Activated T-helper 17 cell treated with anti-CD3 and anti-CD28 coated beads, Interleukin-2, amount 50 U/mL, for 72 hours (primary cell): ENCODE measurements around the gene ITGAV. TPM values are rescaled to one million over a fixed set of nuclear protein-coding genes. Genes with fewer than 3 reads are reported as not detected.
"Not testable (repeated sequence)": the region's sequence is repeated elsewhere in the genome, so short reads cannot be mapped to it uniquely, and the experiment has no call there.

Source experiments
- ATAC-seq: fragments of 150-1000 bp; cut with Tn5 transposase; replicated peaks from 2 replicates; pipeline ENCODE4 v1.10.0; 2021; ENCODE audit warnings: mild to moderate bottlenecking, moderate library complexity
- H3K27ac Mint-ChIP-seq: one replicate; pipeline ENCODE4 v1.8.0; 2022; ENCODE audit warnings: mixed read lengths
- H3K27me3 Mint-ChIP-seq: one replicate; pipeline ENCODE4 v1.8.0; 2022; ENCODE audit warnings: mixed read lengths
- H3K36me3 Mint-ChIP-seq: one replicate; pipeline ENCODE4 v1.8.0; 2022; ENCODE audit warnings: low read depth, mild to moderate bottlenecking, mixed read lengths
- H3K4me1 Mint-ChIP-seq: one replicate; pipeline ENCODE4 v1.8.0; 2022; ENCODE audit warnings: mixed read lengths
- H3K4me3 Mint-ChIP-seq: one replicate; pipeline ENCODE4 v1.8.0; 2022; ENCODE audit warnings: mild to moderate bottlenecking, mixed read lengths
- H3K9me3 Mint-ChIP-seq: one replicate; pipeline ENCODE4 v1.8.0; 2022; ENCODE audit warnings: mixed read lengths
- total RNA-seq, 2 donors: library from RNA; stranded (reverse); gene quantifications; one replicate each; pipeline ENCODE4 v1.2.3, GENCODE V29; 2022

ITGAV gene
- total RNA-seq, 2 donors from 2014 or later = 10.0 to 12.1 TPM

DNA sequence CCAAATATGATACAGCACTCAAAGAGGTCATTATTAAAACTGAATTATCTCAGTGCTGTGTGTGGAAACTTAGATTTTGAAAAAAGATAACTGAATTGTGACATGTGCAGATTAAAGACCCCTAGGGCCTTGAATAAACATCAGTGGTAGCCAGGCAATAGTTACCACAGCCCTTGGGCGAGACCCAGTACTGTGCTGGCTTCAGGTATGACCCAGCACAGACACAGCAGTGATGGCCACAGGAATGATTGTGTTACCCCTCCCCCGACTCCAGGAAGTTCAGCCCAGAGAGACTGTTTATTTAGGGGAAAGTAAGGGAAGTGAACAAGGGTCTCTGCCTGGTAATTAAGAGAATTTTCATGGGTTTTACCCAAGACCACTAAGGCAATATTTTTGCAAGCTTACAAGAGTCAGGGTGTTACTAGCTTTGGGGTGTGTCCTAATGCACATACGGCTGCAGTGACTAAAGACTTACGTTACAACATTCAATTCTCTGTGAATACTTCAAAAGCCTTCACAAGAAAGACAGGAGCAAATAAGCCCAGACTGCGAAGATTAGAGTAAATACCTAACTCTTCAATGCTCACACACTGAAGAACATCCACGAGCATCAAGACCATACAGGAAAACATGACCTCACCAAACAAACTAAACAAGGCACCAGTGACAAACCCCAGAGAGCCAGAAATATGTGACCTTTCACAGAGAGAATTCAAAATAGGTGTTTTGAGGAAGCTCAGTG is 28.2 kb upstream of the ITGAV start:
- Mint-ChIP-seq H3K9me3 (peaks cover 5% of the 10 kb centered on the region), H3K27ac (no peak overlapping the region), H3K4me3 (no peak overlapping the region), H3K4me1 (no peaks in the 10 kb centered on the region), H3K27me3 (peaks cover 18% of the 10 kb centered on the region), H3K36me3 (no peaks in the 10 kb centered on the region)
- no peak for ATAC-seq

DNA sequence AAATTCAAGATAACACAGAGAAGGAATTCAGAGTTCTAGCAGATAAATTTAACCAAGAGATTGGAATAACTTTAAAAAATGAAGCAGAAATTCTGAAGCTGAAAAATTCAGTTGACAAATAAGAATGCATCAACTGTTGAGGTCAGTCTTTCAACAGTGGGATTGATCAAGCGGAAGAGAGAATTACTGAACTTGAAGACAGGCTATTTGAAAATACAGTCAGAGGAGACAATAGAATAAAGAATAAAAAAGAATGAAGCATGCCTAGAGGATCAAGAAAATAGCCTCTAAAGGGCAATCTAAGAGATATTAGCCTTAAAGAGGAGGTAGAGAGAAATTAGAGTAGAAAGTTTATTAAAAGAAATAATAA is 27.7 kb upstream of the ITGAV start:
- ATAC-seq = no peak
- no peak overlapping the region for H3K4me3 Mint-ChIP-seq
- no peak overlapping the region for H3K27ac Mint-ChIP-seq
- peaks cover 18% of the 10 kb centered on the region for H3K27me3 Mint-ChIP-seq
- no peaks in the 10 kb centered on the region for H3K36me3 Mint-ChIP-seq
- H3K9me3 Mint-ChIP-seq = peaks cover 5% of the 10 kb centered on the region
- H3K4me1 Mint-ChIP-seq = no peaks in the 10 kb centered on the region

DNA sequence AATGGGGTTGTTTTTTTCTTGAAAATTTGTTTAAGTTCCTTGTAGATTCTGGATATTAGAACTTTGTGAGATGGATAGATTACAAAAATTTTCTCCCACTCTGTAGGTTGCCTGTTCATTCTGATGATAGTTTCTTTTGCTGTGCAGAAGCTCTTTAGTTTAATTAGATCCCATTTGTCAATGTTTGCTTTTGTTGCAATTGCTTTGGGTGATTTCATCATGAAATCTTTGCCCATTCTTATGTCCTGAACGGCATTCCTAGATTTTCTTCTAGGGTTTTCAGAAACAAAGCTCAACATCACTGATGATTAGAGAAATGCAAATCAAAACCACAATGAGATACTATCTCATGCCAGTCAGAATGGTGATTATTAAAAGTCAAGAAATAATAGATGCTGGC is 21.3 kb upstream of the ITGAV start:
- ATAC-seq, H3K27me3 Mint-ChIP-seq, H3K4me3 Mint-ChIP-seq, H3K4me1 Mint-ChIP-seq, H3K36me3 Mint-ChIP-seq, H3K9me3 Mint-ChIP-seq, H3K27ac Mint-ChIP-seq: not testable (repeated sequence)

DNA sequence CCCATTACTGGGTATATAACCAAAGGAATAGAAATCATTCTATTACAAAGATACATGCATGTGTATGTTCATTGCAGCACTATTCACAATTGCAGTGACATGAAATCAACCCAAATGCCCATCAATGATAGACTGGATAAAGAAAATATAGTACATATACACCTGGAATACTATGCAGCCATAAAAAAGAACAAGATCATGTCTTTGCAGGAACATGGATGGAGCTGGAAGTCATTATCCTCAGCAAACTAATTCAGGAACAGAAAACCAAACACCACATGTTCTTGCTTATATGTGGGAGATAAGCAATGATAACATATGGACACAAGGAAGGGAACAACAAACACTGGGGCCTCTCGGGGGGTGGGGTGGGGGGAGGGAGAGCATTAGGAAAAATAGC is 20.7 kb upstream of the ITGAV start:
- not testable (repeated sequence) for H3K4me3 Mint-ChIP-seq, H3K36me3 Mint-ChIP-seq, ATAC-seq, H3K27me3 Mint-ChIP-seq, H3K4me1 Mint-ChIP-seq, H3K27ac Mint-ChIP-seq, H3K9me3 Mint-ChIP-seq

DNA sequence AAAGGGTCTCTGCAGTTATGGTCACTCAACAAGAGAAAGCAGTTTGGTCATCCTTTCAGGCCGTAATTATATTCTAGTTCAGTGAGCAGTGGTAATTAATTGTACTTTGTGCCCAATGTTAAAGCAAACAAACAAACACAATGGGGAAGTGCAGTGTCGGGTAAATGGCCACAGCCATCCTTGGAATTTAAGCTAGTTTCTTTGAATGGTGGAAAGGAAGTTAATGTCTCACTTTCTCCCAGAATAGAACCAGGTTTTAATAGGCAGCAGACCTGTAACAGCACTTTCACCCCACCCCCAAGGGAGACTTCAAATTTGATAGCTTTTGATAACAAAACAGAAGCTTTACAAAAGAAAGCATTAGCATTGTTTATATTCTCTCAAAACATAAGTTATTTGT is 20.0 kb upstream of the ITGAV start:
- Mint-ChIP-seq H3K36me3 (no peaks in the 10 kb centered on the region), H3K4me3 (no peak overlapping the region), H3K4me1 (peaks cover 4% of the 10 kb centered on the region), H3K9me3 (peaks cover 4% of the 10 kb centered on the region), H3K27ac (no peak overlapping the region), H3K27me3 (peaks cover 3% of the 10 kb centered on the region)
- ATAC-seq = no peak

DNA sequence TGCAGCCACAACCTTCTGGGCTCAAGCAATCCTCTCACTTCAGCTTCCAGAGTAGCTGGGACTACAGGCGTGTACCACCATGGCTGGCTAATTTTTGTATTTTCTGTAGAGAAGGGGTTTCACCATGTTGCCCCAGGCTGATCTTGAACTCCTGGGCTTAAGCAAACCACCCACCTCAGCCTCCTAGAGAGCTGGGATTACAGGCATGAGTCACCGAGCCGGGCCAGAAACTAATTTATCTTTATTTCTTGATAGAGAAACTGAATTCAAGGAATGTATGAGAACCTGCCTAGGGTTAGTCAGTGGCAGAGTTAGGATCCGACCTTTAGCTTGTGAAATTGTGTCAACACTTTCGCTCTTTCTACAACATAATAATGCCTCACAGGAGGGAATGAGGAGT is 19.3 kb upstream of the ITGAV start:
- Mint-ChIP-seq H3K27ac (no peak overlapping the region), H3K36me3 (no peaks in the 10 kb centered on the region), H3K9me3 (peaks cover 4% of the 10 kb centered on the region), H3K4me3 (no peak overlapping the region), H3K27me3 (peaks cover 3% of the 10 kb centered on the region), H3K4me1 (peaks cover 4% of the 10 kb centered on the region)
- peak; percentile 9 for ATAC-seq

DNA sequence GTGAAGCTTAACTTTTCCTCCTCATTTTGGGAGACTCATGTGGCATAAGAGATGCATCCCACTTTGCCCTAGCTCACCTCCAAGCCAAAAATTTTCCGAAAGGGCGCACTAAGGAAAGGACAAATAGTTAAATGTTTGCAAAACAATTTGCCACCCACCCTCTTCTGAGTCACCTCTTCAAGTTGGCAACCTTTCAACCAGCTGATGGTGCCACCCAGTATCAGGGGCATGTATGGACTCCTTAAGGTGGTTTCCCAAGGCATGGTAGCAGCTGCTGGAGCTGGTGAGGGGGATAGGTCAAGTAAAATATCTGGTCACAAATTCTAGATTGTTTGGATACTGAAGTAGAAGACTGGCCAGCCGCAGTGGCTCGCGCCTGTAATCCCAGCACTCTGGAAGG is 17.2 kb upstream of the ITGAV start:
- H3K4me1 Mint-ChIP-seq = peaks cover 4% of the 10 kb centered on the region
- H3K36me3 Mint-ChIP-seq = no peaks in the 10 kb centered on the region
- no peak for ATAC-seq
- no peak overlapping the region for H3K4me3 Mint-ChIP-seq
- H3K27ac Mint-ChIP-seq = no peak overlapping the region
- peaks cover 5% of the 10 kb centered on the region for H3K27me3 Mint-ChIP-seq
- peaks cover 4% of the 10 kb centered on the region for H3K9me3 Mint-ChIP-seq

DNA sequence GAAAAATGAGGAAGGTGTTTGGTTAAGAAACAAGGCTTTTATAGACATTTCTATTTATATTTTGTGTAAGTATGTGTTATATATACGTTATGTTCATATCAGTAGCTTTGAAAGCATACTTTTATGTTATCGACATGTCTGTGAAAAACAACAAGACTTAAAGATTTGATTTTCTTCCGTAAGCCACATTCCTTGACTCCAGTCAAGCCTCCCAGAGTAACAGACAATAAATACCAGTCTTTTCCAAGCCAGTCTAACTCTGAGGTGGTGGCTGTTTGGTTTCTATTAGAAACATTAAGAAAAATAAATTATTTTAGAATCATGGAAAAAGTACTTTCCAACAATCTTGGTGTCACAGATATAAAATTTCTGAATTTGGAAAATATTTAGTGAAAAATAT is 16.3 kb upstream of the ITGAV start:
- Mint-ChIP-seq H3K4me1 (peaks cover 4% of the 10 kb centered on the region), H3K27me3 (peaks cover 5% of the 10 kb centered on the region), H3K27ac (no peak overlapping the region), H3K4me3 (no peak overlapping the region), H3K36me3 (no peaks in the 10 kb centered on the region), H3K9me3 (peaks cover 4% of the 10 kb centered on the region)
- ATAC-seq = no peak

DNA sequence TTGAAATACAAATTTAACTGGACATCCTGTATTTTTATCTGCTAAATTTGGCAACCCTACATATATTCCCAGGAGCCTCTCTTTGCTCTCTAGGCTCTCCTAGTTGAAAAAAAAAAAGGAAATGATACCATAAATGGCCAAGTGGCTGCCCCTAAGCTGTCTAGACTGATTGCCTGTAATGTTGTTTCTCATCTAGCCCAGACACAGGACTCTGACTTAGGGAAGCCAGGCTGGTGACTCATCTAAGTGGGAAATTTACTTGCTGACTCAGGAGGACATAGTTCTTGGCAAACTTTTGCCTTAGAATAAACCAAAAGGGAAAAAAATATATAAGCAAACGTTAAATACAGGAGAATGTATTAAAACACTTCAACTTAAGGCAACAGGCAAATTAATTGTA is 14.6 kb upstream of the ITGAV start:
- no peak overlapping the region for H3K4me3 Mint-ChIP-seq
- H3K27me3 Mint-ChIP-seq = peaks cover 5% of the 10 kb centered on the region
- ATAC-seq = peak; percentile 81
- no peaks in the 10 kb centered on the region for H3K9me3 Mint-ChIP-seq
- H3K27ac Mint-ChIP-seq = no peak overlapping the region
- no peaks in the 10 kb centered on the region for H3K4me1 Mint-ChIP-seq
- no peaks in the 10 kb centered on the region for H3K36me3 Mint-ChIP-seq

DNA sequence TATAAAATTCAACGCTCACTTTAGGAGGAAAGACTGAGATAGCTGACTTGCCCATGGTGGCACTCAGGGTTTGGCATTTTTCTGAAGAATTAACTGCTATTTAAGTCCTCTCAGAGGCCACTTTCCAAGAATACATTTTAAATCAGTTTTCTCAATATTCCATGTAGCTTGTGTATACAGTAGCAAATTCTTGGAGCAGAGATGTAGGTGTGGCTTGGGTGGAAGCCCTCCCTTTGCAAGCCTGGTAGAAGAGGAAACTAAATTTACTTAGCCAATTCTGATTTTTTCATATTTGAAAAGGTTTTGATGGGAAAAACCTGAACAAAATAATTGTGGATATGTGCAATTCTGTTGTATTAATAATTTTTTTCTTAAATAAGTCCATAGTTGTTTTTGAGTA is 14.0 kb upstream of the ITGAV start:
- Mint-ChIP-seq H3K4me1 (no peaks in the 10 kb centered on the region), H3K4me3 (no peak overlapping the region), H3K27me3 (peaks cover 4% of the 10 kb centered on the region), H3K9me3 (no peaks in the 10 kb centered on the region), H3K27ac (no peak overlapping the region), H3K36me3 (no peaks in the 10 kb centered on the region)
- no peak for ATAC-seq

DNA sequence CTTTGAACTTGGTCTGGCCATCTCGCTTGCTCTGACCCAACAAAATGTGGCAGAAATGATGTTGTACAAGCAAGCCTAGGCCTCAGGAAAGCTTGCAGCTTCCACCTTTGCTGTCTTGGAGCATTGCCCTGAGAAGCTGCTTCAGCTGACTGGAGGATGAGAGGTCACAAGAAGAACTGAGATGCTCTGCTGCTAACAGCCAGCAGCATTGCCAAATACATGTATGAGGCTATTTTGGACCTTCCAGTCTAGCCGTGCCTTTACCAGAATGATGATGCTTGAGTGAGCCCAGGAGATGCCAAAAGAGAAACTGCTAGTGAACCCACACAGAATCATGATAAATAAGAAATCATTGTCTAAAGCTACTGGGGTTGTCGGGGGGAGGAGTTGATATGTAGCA is 13.2 kb upstream of the ITGAV start:
- H3K4me3 Mint-ChIP-seq = no peak overlapping the region
- ATAC-seq = no peak
- peaks cover 3% of the 10 kb centered on the region for H3K27me3 Mint-ChIP-seq
- no peaks in the 10 kb centered on the region for H3K36me3 Mint-ChIP-seq
- H3K9me3 Mint-ChIP-seq = no peaks in the 10 kb centered on the region
- H3K4me1 Mint-ChIP-seq = no peaks in the 10 kb centered on the region
- H3K27ac Mint-ChIP-seq = no peak overlapping the region

DNA sequence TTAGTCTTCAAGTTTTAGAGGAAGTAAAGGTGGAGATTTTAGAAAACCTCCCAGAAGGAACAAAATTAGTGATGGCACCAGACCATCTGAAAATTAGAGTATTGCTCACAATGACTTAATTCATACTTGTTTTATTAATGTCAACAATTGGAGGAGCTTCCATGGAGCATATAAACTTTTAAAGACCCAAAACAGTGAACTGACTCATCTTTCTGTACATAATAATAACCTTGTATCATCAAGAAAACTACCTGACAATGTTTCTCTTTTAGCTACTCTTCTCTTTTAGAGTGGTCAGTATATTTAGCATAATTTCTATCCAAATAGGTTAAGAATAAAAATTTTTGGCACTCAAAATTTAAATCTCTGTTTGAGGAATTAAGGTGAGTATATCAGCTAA is 7.2 kb upstream of the ITGAV start:
- no peaks in the 10 kb centered on the region for H3K9me3 Mint-ChIP-seq
- no peak for ATAC-seq
- H3K27ac Mint-ChIP-seq = no peak overlapping the region
- no peaks in the 10 kb centered on the region for H3K4me1 Mint-ChIP-seq
- no peaks in the 10 kb centered on the region for H3K36me3 Mint-ChIP-seq
- no peak overlapping the region for H3K4me3 Mint-ChIP-seq
- H3K27me3 Mint-ChIP-seq = peaks cover 4% of the 10 kb centered on the region

DNA sequence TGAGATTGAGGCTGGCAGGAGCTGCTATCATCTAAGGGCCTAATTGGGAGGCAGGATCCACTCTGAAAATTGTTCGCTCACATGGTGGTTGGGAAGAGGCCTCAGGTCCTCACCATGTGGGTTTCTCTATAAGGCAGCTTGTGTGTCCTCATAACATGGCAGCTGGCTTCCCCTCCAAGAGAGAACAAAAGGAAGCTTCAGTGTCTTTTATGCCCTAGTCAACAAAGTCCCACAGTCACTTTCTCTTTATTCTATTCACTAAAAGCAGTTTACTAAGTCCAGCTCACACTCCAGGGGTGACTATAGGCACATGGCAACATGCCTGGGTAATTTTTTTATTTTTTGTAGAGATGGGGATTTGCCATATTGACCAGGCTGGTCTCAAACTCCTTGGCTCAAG is 5.8 kb upstream of the ITGAV start:
- ATAC-seq = no peak
- peaks cover 4% of the 10 kb centered on the region for H3K27me3 Mint-ChIP-seq
- no peak overlapping the region for H3K27ac Mint-ChIP-seq
- H3K9me3 Mint-ChIP-seq = no peaks in the 10 kb centered on the region
- no peak overlapping the region for H3K4me3 Mint-ChIP-seq
- H3K36me3 Mint-ChIP-seq = no peaks in the 10 kb centered on the region
- H3K4me1 Mint-ChIP-seq = peaks cover 3% of the 10 kb centered on the region

DNA sequence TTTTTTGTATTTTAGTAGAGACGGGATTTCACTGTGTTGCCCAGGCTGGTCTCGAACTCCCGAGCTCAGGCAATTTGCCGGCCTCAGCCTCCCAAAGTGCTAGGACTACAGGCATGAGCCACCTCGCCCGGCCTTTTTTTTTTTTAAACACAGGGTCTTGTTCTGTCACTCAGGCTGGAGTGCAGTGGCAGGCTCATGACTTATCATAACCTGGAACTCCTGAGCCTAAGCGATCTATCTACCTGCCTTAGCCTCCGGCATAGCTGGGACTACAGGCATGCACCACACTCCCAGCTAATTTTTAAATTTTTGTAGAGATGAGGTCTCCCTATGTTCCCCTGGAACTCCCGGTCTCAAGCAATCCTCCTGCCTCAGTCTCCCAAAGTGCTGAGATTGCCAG is 1.4 kb upstream of the ITGAV start:
- H3K4me1 Mint-ChIP-seq = peaks cover 6% of the 10 kb centered on the region
- H3K27ac Mint-ChIP-seq = no peak overlapping the region
- H3K27me3 Mint-ChIP-seq = peaks cover 4% of the 10 kb centered on the region
- H3K36me3 Mint-ChIP-seq = no peaks in the 10 kb centered on the region
- ATAC-seq = no peak
- H3K4me3 Mint-ChIP-seq = no peak overlapping the region
- no peaks in the 10 kb centered on the region for H3K9me3 Mint-ChIP-seq

DNA sequence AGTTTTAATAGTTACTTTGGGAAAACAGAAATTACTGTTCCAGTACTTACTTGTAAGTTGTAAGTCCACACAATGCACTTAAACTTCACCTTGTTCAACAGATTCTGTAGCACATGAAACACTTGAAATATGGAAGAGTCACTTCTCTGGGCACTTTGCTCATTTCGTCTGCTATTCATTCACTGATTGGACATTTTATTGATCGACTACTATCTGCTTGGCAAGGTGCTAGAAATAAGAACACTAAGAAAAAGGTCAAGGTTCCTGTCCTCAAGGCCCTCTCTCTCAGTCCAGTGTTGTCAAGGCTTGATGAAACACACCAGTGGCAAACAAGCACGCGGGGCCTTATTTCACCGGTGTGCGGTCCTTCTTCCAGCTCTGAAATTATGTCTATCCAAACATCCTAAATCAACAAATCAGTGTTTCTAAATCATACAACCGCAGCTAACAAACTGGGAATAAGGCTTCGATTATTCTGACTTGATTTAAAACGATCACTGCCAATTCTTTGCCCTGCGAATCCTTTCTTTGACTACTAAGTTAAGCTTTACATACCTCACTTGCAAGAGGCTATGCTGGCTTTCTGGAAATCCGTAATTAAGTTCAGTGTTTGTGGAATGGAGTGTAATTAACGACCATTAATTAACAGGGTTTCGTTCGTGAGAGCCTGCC is 780 bp upstream of the ITGAV start:
- Mint-ChIP-seq H3K27me3 (peaks cover 4% of the 10 kb centered on the region), H3K4me3 (peak overlapping the region; percentile 86), H3K27ac (peak overlapping the region; percentile 83), H3K36me3 (no peaks in the 10 kb centered on the region), H3K9me3 (no peaks in the 10 kb centered on the region), H3K4me1 (peaks cover 6% of the 10 kb centered on the region)
- no peak for ATAC-seq
